Measurements from ENCODE around the gene CMTM1.
"Not testable (repeated sequence)": the region's sequence is repeated elsewhere in the genome, so short reads cannot be mapped to it uniquely, and the experiment has no call there.

Gene CMTM1

DNA sequence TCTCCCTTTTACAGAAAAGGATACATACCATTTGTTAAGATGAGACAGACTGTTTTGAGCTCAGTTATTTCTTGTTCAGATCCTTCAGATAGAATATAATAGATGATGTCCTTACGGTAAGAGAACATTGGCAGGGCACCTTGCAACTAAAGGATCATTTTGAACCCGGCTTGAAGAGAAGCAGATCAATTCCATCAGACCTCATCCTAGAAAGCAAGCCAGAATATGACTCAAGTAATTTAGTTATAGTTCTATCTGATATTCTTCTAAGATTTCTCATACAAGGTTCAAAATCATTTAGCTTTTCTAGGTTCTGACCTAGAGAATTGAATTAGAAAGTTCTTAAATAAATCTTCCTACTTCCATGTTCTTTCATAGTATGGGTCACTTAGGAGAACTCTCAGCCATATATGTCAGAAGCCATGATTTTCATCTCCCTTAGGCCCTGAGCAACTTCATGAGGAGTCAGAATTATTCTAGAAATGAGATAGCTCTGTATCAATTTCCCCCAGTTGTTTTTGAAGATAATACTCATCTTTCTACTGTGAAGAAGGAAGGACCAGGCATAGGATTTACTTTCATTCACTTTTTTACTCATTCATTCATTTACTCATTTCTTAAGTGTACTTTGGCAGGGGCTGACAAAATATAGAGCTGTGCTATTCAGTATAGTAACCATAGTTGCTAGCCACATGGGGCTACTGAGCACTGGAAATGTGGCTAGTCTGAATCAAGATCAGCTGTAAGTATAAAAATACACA, 2.5 kb upstream of the CMTM1 start:
- no peak for DNase-seq

DNA sequence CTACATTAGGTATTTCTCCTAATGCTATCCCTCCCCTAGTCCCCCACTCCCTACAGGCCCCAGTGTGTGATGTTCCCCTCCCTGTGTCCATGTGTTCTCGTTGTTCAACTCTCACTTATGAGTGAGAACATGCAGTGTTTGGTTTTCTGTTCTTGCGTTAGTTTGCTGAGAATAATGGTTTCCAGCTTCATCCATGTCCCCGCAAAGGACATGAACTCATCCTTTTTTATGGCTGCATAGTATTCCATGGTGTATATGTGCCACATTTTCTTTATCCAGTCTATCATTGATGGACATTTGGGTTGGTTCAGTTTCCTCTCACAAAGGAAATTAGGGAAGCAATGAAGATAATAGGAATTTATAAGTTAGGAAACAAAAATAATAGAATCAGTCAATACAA, 1.0 kb downstream of the CMTM1 start:
- DNase-seq: not testable (repeated sequence)

DNA sequence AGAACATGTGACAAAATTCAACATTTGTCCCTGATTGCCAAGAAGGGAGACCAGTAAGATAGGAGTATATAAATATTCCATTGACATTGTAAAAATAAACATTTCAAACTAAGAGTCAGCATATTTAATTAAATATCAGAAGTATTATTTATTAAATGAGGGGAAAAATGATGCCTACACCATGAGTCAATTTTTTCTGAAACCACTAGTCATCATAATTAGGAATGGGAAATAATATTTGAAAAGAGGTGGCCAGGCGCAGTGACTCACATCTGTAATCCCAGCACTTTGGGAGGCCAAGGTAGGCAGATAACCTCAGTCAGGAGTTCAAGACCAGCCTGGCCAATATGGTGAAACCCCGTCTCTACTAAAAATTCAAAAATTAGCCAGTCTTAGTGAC, 2.1 kb downstream of the CMTM1 start:
- no peak for DNase-seq

DNA sequence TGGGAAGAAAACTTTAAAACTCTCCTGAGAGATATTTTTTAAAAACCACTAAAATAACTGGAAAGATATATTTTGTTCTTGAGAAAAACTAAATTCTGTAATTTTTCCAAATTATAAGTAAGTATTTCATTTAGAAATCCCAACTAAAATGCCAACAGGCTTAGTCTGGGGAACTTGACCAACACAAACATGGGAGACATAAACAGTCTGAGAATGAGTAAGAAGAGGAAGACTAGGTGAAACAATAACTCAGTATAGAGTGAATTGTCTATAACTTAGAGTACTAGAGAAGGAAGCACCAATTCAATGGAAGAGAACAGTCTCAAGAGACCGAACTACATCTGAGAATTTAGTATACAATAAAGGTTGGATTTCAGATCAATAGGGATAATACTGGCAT, 2.9 kb downstream of the CMTM1 start:
- DNase-seq: no peak

DNA sequence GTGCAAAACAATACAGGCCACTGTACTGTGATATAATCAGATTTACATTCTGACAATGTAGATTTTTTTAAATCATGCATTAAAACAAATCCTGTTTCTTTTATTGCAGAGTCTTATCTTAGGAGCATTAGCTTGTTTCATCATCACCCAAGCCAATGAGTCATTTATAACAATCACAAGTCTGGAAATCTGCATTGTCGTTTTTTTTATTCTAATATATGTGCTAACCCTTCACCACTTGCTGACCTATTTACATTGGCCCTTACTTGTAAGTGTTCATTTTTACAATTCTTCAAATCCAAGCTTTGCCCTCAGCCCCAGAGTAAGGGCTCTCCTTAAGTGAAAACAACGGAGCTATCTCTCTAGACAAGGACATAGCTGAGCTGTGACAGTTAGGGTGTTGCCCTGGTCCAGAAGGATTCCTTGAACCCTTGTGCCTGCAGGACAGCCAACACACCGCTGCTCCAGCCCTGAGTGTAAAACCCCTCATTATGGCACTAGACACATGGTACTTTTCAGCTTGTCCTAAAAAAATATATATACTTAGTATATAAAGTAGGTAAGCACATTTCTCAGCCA, 3.7 kb downstream of the CMTM1 start:
- no peak for DNase-seq

DNA sequence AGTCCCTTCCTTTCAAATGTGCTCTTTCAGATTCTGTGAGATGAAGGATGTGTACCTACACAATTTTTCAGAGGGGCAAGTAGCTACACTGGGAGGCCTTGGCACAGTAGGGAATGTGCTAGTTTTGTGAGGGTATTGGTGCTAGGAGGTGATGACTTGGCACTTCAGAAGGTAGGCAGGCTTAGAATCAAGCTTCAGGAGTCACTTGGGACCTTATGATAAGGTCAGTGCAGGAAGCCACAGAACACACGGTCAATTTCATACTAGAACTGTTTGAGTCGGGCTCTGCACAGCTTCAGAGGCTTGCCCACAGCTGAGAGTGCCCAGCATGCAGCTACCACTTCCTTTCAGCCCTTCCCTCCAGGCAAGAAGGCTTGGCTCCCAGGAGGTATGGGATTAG, 6.1 kb downstream of the CMTM1 start:
- DNase-seq: no peak

DNA sequence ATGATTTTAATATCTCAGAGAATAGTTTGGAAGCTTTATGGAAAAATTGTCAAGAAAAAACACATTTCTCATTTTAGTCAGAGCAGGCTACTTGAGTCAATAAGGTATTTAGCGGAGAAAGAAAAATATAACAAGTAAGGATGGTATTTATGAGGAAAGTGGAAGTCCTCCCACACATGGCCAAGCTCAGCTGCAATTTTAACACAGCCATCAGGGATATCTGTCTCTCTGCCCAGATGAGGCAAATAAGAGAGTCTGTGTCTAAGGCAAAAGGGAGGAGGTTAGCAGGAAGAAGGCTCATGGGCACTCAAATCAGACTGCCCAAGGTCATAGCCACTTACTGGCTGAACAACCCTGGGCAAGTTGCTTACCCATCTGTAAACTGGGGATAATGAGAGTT, 7.8 kb downstream of the CMTM1 start:
- DNase-seq: no peak

DNA sequence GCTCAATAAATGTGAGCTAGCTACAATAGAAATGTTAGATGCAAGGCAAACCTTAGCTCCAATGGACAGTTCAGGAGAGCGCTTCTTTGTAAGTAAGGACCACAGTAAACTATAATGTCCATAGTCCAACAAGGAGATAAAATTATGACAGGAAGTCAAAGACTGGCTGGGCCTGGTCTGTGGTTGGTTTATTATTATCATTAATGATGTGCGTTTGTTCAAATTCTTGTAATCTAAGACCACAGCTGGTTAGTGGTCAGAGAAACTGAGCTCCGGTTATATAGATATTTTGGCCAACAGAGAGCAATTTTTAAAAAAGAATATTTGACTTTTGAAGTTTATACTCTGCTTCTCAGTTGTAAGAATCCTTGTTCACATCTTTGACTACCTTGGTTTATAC, 8.3 kb downstream of the CMTM1 start:
- no peak for DNase-seq

DNA sequence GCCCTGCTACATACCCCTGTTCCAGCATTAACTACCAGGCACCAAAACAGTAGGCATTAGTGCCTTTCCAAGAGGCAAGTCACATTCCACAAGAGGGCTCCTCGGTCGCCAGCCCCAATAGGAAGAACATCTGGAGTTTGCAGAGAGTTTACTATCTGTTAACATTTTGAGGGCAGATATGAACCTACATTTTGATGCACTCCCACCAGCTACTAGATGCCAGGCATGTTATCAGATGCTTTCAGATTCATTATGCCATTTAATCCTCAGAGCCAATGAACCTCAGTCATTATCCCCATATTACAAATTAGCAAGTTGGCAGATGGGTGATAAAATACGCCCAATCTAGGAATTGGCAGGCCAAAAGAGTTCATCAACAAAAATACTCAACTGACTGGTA, 8.8 kb downstream of the CMTM1 start:
- no peak for DNase-seq

DNA sequence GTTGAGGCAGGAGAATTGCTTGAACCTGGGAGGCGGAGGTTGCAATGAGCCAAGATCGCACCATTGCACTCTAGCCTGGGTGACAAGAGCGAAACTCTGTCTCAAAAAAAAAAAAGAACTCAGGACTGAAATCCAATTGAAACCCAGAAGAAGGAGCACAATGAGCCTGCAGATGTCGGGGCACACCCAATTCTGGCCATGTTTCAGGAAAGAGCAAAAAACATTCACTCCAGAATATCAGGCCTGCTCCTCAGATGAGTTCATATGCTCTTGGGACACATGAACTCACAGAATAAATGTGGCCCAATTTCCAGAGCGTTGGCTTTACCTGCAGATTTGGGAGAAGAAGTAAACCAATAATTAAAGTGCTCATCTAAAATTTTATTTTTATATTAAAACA, 10.1 kb downstream of the CMTM1 start:
- no peak for DNase-seq

DNA sequence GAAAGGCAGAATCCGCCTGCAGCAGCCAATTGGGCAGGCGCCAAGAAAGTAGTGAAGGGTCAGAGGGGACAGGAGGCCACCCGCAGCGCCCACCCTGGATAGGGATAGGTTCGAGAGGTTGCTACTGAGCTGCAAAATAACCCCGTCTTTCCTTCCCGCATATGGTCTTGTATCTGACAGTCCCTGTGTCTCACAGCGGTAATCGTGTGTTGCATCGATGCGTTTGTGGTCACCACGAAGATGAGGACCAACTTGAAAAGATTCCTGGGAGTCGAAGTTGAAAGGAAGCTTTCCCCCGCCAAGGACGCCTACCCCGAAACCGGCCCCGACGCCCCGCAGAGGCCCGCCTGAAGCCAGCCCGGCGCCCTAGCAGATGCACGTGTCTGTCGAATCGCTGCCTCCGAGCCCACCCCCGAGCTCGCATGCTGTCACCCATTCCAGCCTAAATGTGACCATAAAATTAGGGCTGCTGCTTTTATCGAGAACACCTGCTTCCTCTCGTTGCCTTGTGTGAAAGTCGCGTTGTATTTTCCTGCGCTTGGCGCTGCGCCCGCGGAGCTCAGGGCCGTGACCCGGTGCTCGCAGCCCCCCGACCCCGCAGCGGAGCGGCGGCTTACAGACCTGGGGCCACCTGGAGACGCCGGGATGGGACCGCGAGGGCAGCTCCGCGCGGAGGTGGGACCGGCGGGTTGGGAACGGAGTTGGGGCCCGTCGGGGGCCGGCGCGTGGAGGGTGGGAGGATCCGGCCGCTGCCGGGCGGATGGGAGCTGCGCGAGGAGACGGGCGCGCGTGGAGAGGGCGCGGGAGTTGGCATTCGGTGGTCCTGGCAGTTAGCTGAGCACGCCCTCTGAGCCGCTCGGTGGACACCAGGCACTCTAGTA, 12.7 kb downstream of the CMTM1 start, which contains the start of gene CMTM2:
Gene CMTM2 (plus strand): TSS at position 813 of the 881 bp plus-strand sequence. CDS start 145 bp downstream, outside the sequence.
- DNase-seq: no peak

DNA sequence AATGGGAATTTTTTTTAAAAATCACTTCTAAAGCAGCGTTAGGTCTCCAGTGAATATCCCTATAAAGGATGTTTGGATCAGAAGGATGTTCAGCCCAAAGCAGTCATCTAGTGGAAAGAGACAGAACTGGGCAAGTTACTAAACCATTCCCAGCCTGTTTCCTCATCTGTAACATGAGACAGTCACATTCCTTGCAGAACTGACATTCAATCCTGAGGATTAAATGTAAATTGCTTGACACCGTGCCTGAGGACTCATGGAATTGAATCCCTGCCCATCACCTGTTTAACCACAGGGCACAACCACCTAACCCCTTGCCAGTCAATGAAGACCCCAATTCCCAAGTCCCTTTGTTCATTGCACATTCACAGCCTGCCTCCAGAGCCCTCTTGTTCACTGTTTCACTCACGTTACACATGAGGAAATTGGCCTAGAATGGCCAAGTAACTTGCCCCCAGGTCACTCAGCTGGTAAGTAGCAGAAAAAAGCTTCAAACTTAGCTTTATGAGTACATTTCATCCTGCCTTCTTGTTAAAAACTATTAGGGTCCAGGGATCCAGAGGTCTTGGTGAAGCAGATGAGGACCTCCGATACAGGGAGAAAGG, 14.5 kb downstream of the CMTM1 start:
- DNase-seq: no peak

DNA sequence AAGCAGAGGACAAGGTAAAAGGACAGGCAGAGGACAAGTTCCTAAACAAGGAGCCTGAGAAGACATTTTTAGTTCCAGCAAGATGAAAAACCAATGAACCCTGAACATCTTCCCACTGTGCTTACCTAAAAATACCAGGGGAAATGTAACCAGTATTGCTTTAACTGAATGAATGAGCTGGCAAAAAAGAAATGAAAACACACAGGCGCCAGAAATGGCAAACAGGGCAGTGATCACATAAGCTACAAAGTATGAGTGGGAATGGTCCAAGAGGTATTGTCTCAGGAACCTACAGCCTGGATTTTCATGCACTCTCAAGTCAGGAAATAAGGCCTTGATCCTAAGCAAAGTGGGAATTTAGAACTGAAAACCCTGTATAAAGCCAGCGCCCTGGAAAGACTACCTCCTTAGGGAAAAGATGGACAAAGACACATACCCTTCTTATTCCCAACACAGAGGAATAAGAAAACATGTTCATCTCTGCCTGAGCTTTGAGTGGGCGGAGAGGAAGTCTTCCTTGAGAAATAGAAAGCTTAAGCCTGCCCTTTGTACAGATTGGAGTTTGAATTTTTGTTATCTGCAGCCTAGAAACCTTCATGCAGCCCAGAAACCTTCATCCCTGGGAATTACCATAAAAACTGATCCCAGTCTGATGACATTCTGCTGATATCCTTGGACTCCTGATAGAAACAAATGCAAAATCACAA, 15.2 kb downstream of the CMTM1 start:
- no peak for DNase-seq

DNA sequence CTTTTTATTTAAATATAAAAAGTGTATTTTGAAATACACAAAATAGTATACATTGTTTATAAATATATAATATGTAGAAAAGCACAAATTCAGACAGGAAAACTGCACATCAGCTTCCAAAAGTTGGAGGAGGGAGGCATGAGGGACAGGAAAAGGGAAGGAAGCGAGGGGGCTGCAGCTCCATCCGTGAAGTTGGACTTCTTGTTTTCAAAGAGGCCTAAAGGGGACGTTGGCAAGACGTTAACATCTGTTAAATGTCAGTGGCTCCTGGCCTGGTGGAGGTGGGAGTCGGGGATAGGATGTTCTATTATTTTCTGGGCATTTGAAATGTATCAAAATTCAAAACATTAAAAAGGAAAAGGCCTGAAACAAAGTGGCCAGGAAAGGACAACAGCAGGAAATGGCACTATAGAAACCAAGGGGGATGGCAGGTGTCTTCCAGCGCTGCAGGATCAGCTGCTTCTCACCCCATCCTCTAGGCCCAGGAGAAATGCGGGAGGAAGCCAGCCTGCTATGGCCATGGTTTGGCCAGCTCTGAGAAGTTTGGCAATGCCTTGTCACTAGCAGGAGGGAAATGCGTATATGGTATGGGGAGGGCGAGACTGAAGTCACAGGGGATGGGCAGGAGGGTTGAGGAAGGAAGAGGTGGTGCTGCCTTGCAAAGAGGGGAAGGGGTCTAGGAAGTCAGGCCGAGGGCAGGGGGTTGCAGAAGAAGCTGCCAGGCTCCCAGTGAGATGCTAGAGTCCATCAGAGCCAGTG, 19.4 kb downstream of the CMTM1 start:
- no peak for DNase-seq

DNA sequence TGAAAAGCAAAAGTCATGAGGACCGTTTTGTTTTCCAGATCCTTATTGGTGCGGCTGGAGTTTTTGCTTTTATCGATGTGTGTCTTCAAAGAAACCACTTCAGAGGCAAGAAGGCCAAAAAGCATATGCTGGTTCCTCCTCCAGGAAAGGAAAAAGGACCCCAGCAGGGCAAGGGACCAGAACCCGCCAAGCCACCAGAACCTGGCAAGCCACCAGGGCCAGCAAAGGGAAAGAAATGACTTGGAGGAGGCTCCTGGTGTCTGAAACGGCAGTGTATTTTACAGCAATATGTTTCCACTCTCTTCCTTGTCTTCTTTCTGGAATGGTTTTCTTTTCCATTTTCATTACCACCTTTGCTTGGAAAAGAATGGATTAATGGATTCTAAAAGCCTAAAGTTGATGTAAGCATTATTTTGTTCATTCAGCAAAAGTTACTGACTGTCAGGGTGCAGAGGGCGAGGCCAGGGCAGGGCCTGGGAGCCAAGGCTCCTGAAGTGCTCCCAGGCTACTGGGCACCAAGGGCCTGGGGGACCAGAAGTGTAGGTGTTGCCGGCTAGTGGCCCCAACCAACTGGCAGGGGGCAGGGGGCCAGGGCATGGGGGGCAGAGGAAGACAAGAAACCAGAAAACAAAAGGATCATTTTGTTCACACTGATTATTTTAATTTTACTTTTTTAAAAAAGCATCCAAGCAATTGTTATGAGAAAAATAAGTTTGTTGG, 21.8 kb downstream of the CMTM1 start:
- no peak for DNase-seq

DNA sequence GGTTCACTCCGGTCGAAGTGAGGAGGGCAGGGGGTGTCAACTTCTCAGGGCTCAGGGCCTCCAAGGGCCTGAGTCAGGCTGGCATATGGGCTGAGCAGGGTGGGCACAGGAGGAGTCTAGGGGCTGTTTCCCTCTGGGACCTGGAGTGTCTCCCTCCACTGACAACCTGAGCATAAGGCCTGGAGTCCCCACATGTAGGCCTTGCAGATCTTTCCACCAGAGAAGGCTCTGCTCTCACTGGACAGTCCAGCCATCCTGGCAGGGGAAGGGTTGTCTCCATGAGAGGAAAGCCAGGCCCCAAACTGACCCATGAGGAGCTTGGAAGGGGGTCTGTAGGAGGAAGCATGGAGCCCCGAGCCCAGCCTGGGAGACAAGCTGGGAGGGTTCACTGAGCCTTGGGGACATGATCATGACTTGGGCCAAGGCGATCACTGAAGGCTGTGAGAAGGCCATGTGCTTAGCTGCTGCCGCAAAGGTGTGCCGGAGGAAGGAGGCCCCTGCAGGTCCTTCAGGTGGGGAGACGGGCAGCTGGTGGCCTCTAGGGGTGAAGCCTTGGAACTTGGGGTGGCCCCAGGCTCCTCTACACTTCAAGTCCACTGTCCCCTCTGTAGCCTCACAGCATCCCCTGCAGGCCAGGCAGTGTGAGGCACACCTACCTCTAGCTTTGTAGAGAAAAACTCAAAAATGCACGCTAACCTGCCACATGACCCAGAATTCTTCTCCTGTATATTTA, 22.9 kb downstream of the CMTM1 start:
- no peak for DNase-seq

DNA sequence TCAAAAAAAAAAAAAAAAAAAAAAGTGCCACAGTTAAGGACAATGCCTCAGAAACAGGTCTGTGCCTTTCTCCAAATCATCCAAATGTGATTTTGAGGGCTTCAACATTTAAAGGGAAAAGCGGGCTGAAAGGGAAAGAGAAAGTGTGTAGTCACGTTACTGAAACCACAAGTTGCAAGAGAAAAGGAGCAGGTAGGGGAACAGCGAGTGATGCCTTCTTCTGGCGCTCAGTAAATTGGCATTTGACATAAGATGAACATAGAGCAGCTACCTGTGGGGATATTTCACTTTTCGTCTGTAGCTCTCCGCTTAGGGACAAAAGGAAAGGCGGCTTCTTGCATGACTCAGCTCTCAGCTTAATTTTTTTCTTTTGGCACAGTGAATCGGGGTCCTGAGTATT, 24.1 kb downstream of the CMTM1 start:
- DNase-seq: no peak

DNA sequence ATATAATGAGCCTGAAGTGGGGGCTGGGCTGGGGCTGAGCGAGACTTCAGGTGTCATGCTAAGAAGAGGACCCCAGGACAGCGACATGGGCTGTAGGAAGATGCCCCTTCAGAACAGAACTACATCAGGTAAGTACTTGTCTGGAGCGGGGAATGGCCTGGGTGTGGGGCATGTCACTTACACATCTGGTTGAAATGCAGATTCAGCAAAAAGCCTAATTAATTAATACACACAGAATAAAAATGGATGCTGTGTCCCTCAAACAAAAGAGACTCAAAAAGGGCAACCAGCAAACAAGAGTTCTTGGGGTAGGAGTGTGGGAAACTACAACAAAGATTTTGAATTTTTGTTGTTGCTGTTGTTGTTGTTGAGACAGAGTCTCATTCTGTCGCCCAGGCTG, 24.8 kb downstream of the CMTM1 start:
- no peak for DNase-seq

DNA sequence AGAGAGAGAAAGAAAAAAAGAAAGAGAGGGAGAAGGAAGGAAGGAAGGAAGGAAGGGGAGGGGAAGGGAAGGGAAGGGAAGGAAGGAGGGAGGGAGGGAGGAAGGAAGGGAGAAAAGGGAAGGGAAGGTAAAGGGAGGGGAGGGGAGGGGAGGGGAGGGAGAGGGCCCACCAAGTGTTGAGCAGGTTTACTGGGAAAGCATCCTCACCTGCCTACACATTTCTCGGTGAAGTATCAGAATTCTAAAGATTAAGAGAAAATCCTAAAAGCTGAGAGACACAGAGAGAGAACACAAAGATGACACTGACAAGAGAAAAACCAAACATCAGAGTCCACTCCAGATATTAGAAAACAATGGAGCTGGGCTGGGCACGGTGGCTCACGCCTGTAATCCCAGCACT, 26.0 kb downstream of the CMTM1 start:
- no peak for DNase-seq

DNA sequence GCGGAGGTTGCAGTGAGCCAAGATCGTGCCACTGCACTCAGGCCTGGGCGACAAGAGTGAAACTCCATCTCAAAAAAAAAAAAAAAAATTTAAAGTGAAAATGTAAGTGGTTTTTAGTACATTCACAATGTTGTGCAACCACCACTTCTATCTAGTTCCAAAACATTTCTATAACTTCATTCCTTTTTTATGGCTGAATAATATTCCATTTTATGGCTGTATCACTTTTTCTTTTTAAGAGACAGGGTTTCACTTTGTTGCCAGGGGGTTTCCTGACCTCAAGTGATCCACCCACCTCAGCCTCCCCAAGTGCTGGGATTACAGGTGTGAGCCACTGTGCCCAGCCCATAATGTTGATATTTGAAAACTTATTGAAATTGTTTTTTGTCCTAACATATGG, 26.6 kb downstream of the CMTM1 start:
- DNase-seq: no peak

DNA sequence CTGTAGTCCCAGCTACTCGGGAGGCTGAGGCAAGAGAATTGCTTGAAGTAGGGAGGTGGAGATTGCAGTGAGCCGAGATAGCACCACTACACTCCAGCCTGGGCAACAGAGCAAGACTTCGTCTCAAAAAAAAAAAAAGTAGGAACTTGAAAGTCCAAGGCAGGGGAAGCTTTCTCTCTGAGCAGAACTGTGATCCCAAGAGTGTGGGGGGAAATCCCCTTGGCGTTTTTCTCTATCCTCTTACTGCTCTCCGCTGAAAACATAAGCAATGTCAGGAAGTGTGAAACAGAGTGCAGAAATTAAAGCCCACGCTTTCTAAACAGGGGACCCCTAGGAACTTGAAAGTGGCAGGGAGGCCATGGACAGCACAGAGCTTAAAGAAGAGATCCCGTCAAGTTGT, 28.5 kb downstream of the CMTM1 start:
- no peak for DNase-seq
